Hematopoietic multipotent progenitor cell (in vitro differentiated cells): ENCODE results near the gene BMERB1. TPM values are rescaled to one million over a fixed set of nuclear protein-coding genes. Genes with fewer than 3 reads are reported as not detected.

Source experiments
- DNase-seq, 3 donors: peaks; one replicate each; pipeline ENCODE4 v3.0.0-alpha.2; 2011 to 2015; ENCODE audit warnings: low read depth in 2 of 3, low spot score in 2 of 3
- total RNA-seq: library from RNA; depleted of rRNA; stranded (reverse); fragments of >200 nt; gene quantifications from one replicate; pipeline ENCODE4 v1.2.3, GENCODE V29; 2012

BMERB1 gene
- total RNA-seq, 1 donor, result 15.1 TPM

- no peak for DNase-seq
Measured at GRCh38 chr16:15581127-15581815, 146.9 kb downstream of the BMERB1 start.

GRCh38 chr16:15583526-15583925 lies 149.1 kb downstream of the BMERB1 start:
- DNase-seq, result no peak

GRCh38 chr16:15585956-15586355 lies 151.6 kb downstream of the BMERB1 start:
- no peak for DNase-seq

GRCh38 chr16:15586716-15587115 lies 152.3 kb downstream of the BMERB1 start:
- no peak for DNase-seq

DNA sequence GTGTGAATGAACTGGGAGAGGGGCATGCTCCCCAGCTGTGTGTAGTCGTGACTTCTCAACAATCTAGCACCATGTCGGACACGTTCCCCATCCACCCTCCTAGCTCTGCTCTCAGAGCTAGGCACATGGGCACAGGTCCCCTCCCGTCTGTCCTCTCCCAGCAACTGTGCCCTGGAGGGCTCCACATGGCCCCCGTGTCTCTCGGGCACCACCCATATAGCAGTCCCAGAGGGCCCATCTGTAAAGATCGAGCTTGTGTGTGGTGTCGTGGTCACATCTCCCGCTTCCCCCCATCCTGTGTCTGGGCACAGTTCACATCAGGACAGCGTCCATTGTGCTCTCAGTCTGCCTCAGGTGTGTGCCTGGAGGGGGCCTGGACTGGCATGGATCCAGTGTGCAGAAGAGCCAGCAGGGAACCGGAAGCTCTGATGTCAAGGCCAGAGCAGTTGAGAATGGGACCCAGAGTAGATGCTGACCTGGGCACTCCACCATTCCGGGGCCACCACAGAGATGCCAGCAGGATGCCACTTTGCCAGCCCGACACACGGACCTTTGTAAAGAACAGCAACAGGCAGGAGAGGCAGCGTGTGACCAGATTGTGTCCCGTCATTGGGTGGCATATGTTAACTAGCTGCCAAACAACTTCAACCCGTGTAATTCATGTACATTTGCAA lies 152.9 kb downstream of the BMERB1 start:
- DNase-seq, result no peak

DNA sequence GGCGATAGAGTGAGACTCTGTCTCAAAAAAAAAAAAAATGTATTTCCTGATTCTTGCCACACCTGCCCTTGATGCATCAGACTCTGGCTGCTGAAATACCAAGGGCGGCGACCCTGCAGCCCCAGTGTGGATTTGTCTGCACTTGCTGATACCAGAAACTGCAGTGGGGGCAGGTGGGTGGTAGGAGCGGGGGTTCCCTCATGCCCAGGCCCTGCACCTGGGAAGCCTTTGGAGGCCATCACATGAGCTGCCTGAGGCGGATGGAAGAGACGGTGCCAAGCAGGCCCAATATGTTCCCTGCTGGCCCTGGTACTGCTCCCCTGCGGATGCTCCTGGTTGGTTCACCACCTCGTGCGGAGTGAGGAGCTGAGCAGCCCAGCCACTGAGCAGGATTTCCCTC lies 157.9 kb downstream of the BMERB1 start:
- DNase-seq, result peak in 2 of 3 donors; percentile 28 to 30

DNA sequence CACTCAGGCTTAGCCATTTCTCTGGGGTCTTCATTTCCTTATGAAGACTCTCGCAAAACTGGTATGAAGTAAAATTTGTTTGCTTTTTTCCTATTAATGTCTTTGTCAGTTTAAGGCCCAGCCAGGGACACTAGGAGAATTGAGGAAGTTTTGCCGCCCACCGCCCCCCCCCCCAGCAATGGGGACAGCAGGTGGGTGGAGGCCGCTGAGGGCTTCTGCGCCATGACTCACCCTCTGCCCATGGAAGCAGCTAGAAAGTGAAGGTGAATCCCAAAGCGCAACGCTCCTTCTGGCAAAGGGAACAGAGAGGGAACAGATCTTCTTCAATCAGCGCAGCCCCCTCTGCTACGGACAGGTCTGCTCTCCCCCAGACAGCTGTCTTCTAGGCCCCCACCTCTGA lies 158.8 kb downstream of the BMERB1 start:
- DNase-seq, result peak in 1 of 3 donors; percentile 57

GRCh38 chr16:15594711-15595320 lies 160.4 kb downstream of the BMERB1 start:
- DNase-seq, result no peak

GRCh38 chr16:15597135-15597534 lies 162.7 kb downstream of the BMERB1 start:
- no peak for DNase-seq

DNA sequence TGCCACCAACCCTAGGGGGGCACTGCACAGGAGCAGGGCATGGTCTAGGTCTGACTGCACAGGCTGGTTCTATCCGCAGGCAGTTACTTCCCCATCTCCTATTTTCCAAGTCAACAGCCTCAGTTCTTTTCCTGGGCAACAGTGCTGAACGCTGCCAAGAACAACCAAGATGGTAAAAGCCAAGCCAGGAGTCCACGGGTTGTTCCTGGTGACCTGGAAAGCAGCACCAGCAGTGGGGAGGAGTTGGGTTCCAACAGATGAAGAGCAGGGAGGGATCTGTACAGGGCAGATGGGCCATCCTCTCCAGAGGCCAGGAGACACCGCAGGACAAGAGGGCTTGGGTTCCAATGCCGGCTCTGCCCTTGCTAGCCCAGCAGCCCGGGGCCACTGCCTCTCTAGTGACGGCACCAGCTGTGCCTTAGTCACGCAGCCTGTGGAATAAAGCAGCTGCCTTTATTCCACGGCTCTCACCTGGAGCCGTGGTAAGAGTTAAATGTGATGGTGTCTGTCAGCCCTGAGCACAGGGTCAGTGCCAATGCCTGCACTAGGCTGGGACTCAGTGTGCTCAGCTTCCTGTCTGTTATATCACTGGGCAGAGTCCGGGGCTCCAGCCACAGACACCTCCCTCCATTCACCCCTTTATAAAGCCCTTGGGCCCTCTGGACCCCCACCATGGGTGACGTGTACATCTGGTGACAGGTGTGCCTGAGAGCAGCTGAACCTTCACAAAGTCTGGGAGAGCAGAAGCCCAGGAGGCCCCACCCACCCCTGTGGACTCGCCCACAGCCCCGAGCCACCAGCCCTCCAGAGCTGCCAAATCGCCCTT lies 163.6 kb downstream of the BMERB1 start:
- no peak for DNase-seq

GRCh38 chr16:15598648-15599190 lies 164.3 kb downstream of the BMERB1 start:
- DNase-seq, result no peak

- no peak for DNase-seq
Measured at GRCh38 chr16:15599303-15600070, 165.1 kb downstream of the BMERB1 start.

- DNase-seq, result no peak
Measured at GRCh38 chr16:15601212-15601879, 167.0 kb downstream of the BMERB1 start.

GRCh38 chr16:15602285-15603044 lies 168.1 kb downstream of the BMERB1 start:
- DNase-seq, result no peak

GRCh38 chr16:15604460-15605440 lies 170.4 kb downstream of the BMERB1 start:
- DNase-seq, result peak in 1 of 3 donors; percentile 5

DNA sequence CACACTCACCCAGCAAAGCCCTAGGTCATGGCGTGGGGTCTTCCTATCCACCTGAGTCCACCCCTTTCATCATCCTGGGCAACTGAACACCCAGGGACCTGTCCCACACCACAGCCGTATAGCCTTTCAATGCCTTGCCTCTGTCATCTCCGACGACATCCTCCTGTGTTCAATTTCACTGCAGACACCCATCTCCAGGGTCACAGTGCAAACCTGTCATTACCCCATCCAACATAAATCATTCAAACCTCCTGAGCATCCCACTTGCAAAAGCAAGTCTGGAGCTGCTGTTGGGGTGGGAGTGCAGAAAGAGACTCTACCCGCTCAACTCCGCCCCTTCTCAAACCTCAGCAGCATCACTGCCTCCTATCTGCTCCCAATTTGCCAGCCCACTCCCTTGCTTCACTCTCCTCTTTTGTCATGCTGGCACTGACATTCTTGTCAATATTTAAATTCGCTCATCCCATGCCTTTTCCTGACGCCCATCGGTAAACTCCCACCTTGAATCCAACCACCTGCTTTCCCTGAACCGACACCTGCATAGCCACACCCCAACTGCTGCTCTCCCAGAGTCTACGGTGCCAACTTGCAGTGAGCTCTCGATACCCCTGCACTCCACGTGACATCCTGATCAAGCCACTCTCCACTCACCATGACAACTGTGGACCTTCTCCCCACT lies 171.6 kb downstream of the BMERB1 start:
- no peak for DNase-seq
